HG03095 (cell line): Measurements from ENCODE around the gene P2RY2.
"Not testable (repeated sequence)": the region's sequence is repeated elsewhere in the genome, so short reads cannot be mapped to it uniquely, and the experiment has no call there.

ENCODE experiments used
- ATAC-seq: cut with Tn5 transposase; IDR thresholded peaks from one replicate; pipeline ENCODE4 v1.9.1; 2021; ENCODE audit warnings: moderate library complexity; ENCODE audit not compliant: unreplicated experiment

Gene P2RY2

DNA sequence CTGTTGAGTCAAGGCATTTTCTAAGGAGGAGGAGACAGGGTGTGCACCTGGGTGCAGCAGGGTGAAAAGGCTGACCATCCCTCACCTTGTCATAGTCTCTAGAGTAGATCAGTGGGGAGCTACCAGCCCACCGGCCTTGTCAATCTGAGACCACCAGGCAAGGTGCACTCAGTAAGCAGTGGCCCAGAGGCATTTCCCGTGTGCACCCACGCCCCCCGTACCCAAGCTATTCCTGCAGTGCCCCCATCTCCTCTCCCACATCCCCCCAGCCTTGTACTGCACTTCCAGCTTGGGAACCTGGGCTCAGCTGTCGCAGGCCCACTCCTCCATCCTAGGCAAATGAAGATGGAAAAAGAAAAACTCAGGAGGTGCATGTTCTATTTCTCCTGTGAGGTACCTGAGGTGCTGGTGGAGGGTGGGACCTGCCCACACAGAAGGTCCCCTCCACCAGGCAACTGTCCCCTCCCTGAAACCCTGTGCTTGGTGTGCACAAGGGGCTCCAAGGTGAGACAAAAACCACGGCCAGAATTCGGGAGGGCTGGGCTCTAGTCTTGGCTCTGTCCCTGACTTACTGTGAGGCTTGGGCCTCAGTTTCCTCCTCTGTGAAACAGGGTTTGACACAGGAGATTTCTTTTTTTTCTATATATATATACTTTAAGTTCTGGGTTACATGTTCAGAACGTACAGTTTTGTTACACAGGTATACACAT is 8.4 kb downstream of the P2RY2 start:
- no peak for ATAC-seq

DNA sequence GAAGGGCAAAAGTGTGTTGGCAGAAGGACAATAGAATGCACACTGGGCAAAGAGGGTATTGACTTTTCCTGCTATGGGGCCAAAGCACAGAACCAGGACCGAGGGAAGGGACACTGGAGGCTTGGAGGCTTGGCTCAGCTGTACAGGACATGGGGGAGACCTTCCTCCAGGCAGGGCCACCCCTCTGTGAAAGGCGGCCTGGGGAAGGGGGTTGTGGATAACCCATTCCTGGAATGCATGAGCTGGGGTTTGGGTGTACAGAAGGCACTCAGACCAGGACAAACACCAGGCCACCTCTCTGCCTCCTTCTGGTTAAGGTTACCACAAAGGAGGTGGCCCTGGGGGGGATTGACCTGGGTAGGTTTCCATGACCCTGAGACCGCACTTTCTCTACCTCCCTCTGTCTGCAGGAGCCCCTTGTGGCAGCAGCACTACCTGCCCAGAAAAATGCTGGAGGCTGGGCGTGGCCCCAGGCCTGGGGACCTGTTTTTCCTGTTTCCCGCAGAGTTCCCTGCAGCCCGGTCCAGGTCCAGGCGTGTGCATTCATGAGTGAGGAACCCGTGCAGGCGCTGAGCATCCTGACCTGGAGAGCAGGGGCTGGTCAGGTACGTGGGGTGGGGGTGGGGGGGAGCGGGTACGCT is 9.6 kb downstream of the P2RY2 start:
- no peak for ATAC-seq

DNA sequence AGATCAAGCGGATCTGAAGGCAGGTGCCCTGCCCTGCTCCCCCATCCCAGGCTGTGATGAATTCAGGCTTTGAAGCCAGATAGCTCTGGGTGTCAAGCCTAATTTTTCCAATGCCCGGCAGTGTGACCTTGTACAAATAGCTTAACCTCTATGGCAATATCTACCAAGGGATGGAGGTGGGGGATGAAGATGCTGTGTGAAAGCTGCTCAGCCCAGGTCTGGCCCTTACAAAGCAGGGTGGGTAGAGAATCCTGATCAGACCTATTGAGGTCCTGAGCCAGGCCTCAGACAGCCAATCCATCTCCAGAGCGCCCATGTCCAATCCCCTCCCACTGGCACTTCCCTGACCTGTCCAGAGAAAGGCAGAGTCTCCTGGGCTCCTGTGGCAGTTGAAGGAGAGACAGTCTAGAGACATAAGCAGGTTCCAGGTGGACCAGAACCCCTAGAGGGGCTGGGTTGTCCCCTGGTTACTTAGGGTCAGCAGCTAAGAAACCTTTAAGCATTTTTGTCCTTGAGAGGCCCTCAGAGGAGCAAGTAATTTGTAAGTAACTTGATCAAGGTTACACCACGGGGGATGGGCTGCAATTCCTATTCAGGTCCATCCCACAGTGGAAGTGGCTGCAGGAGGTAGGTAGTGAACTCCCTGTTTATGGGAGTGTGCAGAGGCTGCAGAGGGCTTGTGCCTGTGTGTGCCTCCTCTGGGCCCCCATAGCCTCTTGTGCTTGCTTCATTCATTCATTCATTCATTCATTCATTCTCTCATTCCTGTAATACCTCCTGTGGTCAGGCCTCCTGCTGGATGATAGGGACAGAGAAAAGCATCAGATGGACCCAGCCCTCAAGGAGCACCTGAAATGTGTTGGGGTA is 10.4 kb downstream of the P2RY2 start:
- no peak for ATAC-seq

DNA sequence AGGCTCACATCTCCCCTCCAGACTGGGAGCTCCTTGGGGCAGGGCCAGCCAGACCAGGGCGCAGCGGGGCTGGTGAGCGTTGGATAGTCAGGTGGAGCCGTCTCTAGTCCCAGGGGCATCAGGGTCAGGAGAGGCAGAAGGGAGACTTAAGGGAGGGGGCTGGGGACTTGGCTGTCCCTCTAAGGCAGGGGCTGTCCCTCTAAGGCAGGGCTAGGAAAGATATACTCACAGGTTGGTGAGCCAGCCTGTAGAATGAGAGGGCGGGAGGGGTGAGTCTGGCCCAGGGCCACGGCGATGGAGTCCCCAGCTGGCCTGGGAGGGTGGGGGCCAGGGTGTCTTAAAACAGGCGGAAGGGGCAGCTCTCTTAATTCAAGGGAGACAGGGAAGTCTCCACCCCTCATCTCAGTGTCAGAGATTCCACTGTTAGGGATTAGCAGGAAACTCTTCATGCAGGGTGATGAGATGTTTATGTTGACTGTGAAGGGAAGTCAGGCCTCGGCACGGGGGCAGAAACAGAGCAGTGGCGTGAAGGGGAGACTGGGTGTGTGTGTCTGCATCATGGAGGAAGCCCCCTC is 11.3 kb downstream of the P2RY2 start:
- ATAC-seq = no peak

DNA sequence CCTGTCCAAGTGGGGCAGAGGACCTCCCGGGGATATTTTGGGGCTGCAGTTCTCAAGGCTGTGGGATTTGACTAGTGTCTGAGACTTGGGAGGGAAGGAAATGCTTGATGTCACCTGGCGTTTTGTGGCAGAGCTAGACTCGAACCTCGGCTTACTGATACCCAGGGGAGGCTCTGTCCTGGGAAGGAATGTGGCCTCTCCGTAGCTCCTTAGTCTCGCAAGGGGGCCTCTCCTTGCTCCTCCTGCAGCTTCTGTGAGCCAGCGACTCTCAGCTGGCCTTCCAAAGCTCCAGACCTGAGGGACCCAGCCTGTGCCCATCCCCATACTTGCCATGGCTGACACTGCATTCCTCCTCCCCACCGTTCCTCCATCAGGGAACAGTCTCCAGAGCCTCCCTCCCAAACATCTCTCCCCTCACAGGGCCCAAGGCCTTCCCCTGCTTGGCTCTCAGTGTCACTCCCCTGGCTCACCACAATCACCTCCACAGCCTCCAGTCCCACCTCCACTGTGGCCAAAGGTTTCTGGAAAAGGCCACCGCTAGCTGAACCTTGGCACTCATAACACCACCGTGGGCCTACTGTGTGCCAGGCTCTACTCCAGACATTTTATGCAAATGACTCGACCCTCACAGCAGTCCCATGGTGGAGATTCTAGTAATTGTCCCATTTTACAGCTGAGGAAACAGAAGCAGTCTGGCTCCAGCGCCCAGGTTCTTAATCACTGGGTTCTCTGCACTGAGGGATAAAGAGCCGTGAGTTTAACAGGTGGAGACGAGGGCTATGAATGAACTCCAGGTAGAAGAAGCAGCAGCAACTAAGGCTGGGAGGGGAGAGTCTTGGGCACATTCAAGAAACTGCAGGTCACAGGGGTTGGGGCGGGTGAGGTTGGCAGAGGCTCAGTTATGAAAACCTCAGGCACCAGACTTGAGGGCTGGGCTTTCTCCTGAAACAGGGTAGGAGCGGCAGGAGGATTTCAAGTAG is 12.1 kb downstream of the P2RY2 start:
- no peak for ATAC-seq

DNA sequence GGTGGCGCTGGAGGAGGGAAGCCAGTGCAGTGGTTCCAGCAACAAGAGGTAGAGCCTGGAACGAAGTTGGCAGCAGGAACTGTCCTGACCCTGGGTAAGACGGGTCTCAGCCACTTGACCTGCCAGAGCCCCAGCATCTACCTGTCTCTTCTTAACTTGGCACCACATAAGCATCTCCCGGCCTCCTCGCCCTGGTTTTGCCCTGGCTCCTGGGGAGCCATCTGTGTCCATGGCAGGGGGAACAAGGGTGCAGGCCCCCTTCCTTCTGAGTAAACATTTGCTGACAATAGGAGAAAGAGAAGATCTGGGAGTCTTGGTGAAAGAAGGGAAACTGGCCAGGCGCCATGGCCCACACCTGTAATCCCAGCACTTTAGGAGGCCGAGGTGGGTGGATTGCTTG is 12.8 kb downstream of the P2RY2 start:
- no peak for ATAC-seq

DNA sequence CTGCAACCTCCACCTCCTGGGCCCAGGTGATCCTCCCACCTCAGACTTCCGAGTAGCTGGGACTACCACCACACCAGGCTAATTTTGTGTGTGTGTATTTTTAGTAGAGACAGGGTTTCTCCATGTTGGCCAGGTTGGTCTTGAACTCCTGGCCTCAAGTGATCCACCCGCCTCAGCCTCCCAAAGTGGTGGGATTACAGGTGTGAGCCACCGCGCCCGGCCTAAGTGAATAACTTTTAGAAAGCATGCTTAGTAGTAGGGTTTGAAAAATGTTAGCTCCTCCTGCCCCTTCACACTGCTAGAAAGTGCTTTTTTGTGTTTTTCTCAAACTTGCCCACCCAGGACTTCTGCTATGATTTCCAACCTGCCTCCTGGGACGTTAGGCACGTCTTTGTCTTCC is 14.4 kb downstream of the P2RY2 start:
- not testable (repeated sequence) for ATAC-seq

DNA sequence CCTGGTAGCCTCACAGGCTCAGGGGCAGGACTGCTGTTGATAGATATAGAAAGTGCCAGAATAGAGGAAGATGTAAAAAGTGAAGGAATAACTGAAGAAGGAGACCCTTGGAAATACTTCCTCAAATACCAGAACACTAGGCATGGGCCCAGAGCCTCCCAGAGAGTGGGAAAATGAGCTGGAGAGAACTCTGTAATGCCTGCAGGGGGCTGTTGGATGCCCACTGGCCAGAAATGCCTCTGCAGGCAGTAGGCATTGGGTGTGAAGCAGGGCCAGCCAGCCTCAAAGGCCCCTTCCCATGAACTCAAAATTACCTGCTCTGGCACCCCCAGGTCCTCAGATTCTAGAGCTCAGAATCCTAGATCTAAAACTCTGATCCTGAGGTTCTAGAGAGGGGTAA is 15.1 kb downstream of the P2RY2 start:
- ATAC-seq = no peak

DNA sequence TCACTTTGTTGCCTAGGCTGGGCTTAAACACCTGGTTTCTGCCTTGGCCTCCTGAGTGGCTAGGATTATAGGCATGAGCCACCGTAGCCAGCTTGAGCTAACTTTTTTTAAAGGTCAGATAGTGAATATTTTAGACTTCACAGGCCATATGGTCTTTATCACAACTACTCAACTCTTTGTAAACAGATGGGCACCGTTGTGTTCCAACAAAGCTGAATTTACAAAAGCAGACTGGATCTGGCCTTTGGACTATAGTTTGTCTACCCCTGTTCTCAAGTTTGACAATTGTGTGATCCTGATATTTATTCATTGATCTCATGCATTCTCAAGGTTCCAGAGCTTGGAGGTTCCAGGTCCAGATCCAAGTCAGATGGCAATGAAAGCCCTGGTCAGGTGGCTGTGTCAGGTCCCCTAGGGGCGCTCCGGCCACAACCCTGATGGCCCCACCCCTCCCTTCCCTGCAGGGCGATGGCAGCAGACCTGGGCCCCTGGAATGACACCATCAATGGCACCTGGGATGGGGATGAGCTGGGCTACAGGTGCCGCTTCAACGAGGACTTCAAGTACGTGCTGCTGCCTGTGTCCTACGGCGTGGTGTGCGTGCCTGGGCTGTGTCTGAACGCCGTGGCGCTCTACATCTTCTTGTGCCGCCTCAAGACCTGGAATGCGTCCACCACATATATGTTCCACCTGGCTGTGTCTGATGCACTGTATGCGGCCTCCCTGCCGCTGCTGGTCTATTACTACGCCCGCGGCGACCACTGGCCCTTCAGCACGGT is 15.8 kb downstream of the P2RY2 start:
- ATAC-seq = no peak

DNA sequence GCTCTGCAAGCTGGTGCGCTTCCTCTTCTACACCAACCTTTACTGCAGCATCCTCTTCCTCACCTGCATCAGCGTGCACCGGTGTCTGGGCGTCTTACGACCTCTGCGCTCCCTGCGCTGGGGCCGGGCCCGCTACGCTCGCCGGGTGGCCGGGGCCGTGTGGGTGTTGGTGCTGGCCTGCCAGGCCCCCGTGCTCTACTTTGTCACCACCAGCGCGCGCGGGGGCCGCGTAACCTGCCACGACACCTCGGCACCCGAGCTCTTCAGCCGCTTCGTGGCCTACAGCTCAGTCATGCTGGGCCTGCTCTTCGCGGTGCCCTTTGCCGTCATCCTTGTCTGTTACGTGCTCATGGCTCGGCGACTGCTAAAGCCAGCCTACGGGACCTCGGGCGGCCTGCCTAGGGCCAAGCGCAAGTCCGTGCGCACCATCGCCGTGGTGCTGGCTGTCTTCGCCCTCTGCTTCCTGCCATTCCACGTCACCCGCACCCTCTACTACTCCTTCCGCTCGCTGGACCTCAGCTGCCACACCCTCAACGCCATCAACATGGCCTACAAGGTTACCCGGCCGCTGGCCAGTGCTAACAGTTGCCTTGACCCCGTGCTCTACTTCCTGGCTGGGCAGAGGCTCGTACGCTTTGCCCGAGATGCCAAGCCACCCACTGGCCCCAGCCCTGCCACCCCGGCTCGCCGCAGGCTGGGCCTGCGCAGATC is 16.5 kb downstream of the P2RY2 start:
- no peak for ATAC-seq

DNA sequence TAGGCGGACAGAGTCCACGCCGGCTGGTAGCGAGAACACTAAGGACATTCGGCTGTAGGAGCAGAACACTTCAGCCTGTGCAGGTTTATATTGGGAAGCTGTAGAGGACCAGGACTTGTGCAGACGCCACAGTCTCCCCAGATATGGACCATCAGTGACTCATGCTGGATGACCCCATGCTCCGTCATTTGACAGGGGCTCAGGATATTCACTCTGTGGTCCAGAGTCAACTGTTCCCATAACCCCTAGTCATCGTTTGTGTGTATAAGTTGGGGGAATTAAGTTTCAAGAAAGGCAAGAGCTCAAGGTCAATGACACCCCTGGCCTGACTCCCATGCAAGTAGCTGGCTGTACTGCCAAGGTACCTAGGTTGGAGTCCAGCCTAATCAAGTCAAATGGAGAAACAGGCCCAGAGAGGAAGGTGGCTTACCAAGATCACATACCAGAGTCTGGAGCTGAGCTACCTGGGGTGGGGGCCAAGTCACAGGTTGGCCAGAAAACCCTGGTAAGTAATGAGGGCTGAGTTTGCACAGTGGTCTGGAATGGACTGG is 17.2 kb downstream of the P2RY2 start:
- ATAC-seq = no peak

DNA sequence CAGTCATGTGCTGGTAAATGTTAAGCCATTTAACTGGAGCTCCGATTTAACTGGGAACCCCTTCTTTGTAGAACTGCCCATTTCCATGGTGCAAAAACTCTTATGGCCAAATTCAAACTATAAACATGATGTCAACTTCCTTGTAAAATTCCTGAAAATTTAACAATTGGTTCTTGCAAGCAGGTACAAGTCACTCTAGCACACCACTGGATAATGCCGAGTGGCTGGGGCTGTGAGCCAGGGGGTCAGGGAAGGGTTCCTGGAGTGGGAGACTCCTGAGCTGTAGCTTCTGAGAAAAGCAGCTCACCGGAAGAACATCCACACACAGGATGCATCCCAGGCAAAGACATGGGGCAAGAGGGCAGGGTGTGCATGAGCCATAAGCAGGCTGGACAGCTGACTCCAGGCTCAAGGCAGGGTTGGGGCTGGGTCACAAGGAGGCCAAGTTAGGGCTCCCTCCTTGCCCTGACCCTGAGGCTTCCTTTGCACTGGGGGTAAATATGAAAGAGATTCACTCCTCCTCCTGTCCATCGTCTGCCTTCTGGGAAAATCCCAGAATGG is 18.2 kb downstream of the P2RY2 start:
- no peak for ATAC-seq

DNA sequence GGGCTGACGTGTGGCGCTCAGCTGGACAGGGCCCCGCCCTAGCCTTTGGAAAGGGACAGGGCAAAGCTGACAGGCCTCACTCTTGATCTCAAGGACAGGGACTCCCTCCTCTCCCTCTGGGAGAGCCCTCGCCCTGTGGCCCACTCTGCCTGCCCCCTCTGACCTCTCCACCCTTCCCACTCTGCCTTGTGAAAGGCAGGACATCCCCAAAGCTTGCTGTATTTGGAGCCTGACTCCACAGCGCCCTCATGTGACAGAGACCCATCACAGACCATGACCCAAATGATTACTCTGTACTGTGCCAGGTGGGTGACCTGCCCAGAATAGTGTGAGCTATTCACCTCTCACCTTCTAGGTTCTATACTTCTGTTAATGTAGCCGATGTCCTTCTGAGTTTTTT is 18.8 kb downstream of the P2RY2 start:
- no peak for ATAC-seq

DNA sequence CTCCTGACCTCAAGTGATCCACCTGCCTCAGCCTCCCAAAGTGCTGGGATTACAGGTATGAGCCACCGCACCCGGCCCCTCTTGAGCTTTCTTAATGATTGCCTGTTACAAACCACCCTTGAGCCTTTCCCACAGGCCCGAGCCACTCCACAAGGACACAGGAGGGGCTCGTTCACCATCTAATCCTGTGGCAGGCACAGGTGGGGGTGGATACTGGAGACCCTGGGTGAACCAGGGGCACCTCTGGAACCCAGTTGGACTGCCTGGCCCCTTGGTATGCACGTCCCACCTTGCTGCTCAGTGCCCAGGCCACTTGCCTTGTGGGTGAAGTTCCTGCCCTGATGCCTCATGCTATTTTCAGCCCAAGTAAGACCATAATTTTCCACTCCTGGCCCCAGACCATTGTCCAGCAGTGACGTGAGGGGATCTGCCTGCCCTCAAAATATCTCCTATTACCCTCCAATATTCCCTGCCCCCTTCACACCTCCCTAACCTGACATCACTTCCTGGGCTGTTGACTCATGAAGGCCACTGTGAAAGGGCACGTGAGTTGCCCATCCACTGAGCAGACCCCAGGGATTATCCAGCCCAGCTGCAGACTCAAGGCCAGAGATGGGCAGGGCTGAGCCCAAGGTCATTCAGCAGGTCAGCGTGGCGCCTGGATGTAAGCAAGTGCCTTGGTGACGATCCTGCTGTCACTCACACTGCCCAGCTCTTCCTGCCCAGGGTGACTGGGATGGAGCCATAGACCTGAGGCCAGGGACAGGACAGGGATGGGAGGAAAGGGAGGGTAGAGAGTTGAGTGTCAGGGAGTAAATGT is 19.6 kb downstream of the P2RY2 start:
- no peak for ATAC-seq

DNA sequence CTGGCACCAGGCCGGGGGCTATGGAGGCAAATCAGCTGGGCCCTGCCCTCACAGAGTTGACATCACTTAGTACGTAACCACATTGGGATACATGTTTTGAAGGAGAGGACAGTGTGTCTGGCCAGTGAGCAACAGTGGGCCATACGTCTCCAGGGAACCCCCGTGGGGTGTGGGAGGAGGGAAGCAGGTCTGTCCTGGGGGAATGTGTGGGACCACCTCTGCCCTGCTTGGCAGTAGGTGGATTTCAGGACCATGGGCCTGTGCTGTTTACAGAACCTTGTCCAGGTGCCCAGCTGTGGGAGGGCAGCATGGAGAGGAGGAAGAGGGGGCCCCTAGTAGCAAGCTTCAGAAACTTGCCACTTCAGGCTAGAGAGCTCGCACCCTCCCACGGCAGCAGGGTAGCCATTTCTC is 21.0 kb downstream of the P2RY2 start:
- no peak for ATAC-seq

DNA sequence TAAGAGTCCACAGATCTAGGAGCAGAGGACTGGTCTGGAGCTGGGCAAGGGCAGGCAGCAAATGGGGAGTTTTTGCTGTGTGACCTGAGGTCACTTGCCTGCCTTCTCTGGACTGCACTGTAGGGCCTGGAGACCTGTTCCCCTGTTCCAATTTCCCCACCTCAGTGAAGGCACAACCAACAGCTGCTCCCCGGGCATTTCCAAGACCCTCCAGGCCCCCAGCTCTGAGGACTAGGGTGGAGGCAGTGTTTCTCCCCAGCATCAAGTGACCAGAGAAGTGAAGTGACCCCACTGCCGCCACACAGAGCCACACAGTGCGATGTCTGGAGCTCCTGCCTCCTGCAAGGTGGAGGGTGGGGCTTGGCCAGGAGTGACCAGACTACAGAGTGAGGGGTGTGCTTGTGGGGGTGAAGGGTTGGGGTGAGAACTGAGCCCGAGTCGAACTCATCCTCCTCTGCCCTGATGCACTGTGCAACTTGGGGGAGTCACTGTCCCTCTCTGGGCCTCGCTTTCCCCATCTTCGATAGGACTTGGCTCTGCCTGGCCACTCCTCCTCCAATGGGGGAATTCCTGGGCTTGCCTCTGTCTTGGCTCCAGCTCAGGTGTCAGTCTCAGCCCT is 21.6 kb downstream of the P2RY2 start:
- no peak for ATAC-seq

DNA sequence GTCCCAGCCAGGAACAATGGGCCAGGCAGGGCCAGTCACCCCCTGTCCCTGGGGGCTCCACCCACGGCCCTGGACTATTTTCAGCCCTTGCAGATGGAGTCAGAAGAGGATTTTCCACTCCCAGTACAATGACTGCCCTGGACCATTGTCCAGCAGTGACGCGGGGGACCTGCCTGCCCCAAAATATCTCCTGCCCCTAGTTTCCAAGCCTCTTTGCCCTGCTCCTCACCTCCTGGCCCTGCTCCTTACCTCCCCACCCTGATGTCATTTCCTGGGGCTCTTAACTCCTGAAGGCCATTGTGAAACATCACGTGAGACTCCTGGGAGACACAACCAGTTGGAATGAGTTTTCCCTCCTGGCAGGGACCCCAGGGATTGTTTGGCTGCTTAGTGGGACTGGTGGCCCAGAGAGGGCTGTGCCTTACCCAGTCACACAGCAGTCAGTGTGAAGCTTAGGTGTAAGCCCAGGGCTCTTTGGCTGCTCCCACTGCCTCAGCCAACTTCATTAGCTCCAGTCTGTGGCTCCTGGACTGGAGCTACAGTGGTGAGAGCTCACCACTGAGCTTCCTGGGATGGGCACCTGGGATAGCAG is 22.2 kb downstream of the P2RY2 start:
- ATAC-seq = no peak
